Activated T-cell treated with anti-CD3 and anti-CD28 coated beads for 1 hour (primary cell): ENCODE results near the gene CCDC97.
A peak's percentile ranks its signal among the peaks of the same experiment; 100 is the strongest.

ENCODE experiments used
- DNase-seq: peaks from one replicate; pipeline ENCODE4 v3.0.0-alpha.2; 2020; ENCODE audit warnings: low read depth

Gene CCDC97

DNA sequence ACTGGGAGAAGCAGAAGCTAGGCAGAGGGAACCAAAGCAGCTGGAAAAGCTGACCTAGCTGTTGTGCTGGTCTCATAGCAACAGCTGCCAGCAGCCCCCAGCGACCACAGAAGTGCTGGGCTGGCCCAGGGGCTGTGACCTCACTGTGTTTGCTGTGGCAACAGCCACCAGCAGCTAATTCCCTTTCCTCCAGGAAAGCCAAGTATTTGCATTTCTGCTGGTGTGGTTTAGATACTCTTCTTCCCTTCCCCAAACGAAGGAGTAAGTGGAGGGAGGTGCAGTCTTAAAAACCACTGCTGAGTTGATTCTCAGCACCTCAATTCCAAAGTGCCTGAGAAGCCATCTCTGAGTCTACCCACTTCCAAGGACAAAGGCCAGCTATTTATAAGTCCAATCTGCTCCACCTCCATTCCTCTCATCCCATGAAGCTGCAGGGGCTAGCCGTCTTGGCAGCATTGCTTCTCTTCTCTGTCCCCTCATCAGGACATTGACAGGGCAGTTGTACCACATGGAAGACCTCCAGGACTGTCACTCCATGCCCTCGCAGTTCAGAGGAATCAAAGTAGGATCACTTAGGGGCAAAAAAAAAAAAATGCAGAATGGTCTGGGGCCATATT, 11.5 kb upstream of the CCDC97 start:
- no peak for DNase-seq

DNA sequence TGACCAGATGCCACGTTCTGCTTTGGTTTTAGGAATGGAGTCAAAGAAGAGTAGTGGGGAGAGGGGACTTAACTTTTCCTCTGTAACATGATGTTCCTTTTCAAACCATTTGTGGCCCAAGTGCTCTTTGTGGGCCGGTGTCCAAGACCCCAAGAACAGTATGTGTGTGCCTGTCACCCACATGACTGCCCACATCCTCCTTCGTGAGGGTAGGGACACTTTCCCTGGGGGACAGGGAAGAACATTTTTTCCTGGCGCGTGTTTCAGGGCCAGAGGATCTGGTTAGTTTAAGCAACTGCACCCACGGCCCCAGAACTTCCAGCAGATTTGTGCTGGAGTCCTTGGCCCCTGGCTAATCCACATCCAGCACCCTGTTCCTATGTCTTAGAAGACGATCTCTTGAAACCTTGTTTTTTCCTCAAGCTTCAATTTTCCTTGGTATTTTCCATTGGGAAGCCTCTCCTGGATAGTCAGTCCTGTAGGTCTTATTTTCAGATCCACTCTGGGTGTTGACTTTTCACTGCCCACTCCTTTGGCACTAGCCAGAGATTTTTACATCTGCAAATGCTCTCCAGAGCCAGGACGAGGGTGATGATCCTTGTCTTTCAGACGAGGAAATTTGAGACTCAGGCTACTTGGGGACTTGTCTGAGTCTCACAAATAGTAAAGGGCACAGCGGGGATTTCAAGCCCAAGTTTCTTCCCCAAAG, 10.8 kb upstream of the CCDC97 start:
- no peak for DNase-seq

DNA sequence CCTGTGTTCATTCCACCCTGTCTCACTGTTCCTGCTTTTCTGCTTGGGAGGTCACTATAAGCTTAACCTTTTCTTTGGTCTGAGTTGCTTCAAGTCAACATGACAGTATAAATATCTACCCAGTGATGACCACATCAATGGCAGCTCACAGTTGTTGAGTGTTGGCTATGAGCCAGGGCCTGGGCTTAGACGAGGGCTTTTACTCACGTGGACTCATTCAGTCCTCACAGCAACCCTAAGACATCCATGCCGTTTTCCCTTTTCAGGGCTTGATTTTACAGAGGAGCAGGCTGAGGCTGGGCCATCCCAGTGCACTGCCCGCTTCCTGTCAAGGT, 10.2 kb upstream of the CCDC97 start:
- peak; percentile 29 for DNase-seq

DNA sequence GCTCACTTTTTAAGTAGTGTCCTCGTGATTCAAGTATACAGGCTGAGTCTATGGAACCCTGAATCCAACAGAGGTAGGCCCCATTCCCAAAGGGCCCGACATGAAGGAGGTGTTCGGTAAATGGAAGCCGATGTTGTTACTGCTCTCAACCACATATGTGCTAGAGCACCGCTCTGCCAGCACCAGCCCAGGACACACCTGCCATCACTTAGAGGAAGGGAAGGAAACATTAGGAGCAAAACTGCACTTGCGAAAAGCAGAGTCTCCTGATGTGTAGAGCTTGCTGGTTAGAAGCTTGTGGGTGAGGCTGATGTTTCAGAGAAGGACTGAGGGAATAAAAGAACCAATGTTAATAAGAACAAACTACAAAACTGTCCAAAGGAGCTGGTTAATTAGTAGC, 9.4 kb upstream of the CCDC97 start:
- no peak for DNase-seq

DNA sequence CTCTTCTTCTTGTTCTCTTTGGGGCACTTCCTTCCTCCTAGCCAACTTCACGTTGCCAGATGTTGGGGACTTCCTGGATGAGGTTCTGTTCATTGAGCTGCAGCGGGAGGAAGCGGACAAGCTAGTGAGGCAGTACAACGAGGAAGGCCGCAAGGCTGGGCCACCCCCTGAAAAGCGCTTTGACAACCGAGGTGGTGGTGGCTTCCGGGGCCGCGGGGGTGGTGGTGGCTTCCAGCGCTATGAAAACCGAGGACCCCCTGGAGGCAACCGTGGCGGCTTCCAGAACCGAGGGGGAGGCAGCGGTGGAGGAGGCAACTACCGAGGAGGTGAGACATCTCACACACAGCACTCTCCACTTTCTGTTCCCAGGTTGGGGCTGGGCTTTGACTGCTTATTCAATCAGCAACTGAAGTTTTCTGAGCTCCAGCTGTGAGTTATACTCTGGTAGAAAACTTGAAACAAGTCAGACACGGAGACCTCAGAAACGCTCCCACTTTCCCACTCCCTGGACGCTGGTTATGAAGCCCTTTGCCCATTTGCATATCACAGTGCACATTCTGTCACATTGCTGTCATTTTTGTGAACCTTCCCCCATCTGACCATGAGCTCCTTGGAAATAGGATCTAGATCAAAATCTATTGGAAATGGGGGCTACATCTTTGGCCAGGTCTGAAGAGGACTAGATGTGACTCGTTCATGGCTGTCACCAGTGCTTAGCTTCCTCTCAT, 7.2 kb upstream of the CCDC97 start:
- peak; percentile 39 for DNase-seq

DNA sequence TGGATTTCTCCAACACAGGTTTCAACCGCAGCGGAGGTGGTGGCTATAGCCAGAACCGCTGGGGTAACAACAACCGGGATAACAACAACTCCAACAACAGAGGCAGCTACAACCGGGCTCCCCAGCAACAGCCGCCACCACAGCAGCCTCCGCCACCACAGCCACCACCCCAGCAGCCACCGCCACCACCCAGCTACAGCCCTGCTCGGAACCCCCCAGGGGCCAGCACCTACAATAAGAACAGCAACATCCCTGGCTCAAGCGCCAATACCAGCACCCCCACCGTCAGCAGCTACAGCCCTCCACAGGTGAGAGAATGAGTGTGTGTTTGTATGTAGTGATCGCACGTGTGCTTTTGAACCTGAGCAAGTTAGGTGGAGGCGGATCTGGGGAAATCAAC, 6.0 kb upstream of the CCDC97 start:
- DNase-seq = no peak

DNA sequence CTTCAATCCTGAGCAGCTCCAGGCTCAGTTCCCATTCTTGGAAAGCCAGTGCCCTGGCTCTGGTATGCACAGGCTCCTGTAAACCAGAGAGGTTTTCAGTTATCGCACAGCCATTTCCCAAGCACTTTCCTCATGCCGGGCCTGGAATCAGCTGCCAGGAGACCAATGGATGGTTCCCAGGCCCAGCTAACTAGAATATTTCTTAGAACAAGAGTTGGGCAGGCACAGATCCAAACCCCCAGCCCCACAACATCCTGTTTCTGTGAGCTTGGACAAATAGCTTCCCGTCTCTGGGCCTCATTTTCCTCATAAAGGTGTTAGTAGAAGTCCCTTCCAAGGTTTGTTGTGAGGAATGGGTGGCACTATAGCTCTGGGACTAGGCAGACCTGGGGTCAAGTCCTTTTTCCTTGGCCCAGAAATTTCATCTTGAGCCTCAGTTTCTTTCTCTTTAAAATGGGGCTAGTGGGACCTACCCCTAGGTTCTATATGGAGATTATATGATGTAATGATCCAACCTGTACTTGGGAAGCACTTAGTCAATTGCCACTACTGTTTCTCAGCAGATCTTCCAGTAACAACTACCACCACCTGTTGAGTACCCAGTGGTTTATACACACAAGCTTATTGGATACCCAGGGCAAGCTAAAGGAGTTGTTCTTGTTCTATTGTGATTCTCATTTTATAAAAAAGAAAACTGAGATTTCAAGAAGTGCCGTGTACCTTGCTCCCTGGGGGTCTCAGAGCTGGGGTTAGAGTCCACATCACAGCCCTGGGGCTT, 5.1 kb upstream of the CCDC97 start:
- no peak for DNase-seq

DNA sequence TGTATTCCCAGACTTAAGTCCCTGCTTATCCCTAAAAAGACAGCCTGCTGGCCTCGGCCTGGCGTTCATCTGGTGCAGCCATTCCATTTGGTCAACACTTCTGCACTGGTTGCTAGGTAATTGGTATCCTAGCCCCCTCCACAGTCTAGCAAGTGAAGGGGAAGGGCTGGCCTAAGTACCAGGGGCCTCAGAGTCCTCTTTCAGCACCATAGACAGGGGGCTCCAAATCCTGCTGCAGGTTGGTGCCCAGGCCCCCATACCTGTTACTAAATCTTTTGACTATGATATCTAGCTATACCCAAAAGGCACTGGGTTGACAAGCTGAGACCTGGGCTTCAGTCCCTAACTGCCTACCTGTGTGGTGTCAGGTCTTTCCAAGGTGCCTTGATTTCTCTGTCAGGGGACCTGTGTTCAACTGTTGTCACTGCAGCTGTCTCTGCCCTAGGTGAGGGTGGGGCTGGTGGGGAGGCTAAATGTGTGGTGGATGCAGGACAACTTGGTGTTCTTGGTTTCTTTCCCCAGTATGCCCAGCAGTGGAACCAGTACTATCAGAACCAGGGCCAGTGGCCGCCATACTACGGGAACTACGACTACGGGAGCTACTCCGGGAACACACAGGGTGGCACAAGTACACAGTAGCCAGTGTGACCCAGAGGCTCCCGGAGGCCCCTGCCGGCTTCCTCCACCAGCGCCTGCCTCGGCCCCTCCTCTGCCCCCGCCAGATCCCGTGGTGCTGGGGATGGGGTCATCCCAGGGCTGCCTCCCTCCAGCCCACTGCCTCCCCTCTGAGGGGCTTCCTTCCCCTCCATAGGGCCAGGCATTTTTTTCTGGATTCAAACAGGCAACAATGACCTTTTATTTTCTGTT, 3.8 kb upstream of the CCDC97 start:
- no peak for DNase-seq

DNA sequence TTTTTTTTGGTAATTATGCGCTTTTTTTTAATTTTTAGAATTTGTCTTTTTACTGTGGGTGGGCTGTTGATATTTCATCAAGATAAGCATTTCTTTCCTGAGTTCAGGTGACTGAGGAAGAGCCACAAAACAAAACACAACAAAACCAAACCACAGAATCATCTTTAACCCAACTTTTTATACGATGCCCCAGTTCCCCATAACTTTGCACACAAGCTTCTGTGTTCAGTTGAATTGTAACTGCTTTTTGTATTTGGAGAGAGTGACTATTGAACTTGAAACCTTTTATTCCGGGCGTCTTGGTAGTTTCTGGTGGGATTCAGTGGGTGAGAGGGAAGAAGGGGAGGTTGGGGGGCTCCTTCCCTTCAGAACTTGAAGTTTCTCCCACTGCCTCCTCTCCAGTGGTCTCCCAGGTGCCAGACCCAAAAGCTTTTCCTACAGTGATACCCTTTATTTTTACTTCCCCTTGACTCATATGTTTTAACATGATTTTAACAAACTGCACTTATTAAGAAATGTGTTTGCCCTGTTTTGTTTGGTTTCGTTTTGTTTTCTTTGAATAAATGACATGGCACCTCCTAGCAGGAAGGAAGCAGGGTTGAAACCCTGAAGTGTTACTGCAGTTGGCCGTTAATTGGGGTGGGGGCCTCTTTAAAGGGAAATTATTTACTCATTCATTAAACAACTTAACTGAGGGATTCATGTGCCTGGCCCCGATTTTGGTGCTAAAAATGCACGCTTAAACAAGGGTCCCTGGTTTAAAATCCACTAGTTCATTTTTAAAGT, 2.7 kb upstream of the CCDC97 start:
- DNase-seq = no peak

DNA sequence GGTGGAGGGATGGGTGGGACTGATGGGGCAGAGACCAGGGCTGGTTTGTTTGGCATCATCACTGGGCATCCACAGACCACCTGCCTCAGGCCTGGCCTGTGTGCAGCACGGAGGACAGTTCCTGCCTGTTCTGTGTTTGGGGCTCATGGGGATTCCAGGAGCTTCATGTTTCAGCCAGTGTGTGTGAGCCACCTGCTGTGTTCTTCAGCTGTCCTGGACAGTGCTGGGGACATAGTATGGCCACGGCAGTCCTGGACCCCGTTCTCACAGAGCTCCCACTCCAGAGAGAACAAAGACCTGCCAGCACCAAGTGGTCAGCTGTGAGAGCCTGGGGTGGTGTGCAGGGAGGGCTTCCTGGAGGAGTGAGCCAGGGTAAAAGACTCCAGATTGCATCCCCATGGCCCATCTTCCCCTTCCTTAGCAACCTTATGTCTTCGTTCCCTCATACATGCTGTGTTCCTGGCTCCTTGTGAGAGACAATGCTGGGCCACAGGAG, 2.0 kb upstream of the CCDC97 start:
- DNase-seq = no peak

DNA sequence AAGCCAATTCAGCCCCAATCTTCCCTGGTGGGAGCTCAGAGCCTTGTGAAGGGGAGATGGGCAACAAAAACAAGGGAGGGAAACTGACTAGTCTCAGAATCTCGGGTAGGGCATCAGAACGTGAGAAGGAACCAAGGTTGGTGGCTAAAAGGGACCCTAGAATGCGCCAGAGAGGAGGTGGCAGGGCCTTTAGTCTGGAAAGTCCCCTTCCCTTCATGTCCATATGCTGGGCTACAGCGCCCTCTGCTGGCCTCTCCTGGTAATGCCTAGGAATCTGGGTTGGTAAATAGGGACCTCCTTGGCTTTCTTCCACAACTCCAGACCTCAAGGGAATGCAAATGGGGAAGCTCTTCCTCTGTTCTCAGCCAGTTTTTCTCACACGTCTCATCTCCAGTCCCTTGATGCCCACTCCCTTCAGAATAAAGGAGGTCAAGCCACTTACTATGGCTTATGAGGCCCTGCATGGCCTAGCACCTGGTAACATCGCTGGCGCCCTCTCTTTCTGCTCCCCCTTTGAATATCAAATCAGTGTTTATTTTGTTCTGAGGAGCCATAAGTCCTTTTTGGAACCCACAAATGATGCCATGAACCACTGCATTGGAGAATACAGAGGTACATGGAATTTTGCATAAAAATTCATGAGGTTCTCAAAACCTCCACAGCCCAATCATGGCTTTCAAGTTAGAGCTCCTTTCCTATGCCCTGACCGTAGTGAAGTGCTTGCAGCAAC, 1.4 kb upstream of the CCDC97 start:
- peak; percentile 98 for DNase-seq

DNA sequence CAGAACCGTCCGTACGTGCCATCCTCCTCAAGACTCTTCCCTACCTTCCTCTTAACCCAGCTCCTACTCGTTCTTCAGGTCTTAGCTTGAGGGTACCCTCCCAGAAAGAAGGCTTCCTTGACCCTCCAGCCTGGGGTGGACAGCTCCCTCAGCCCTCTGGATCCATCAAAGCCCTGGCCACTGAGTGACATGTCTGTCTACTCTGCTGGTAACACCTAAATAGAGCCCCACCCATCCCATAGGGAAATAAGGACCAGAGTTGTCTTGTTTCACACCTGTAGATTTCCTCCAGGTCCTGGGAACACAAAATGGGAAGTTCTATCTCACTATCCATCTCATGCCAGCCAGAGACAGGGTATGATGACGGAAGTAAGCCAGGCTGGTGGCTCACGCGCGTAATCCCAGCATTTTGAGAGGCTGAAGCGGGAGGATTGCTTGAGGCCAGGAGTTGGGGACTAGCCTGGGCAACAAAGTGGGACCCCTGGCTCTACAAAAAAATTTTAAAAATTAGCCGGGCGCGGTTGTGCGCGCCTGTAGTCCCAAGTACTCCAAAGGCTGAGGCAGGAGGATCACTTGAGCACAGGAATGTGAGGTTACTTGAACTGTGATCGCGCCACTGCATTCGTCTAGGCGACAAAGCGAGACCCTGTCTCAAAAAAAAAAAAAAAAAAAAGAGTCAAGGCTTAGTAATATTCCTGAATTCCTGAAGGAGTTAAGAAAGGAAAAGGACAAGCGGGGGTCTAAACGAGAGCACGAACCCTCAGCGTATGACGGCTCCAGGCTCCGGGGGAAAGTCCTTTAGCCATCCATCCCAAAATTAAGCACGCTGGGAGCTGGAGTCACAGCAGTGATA, 566 bp upstream of the CCDC97 start:
- DNase-seq = no peak

DNA sequence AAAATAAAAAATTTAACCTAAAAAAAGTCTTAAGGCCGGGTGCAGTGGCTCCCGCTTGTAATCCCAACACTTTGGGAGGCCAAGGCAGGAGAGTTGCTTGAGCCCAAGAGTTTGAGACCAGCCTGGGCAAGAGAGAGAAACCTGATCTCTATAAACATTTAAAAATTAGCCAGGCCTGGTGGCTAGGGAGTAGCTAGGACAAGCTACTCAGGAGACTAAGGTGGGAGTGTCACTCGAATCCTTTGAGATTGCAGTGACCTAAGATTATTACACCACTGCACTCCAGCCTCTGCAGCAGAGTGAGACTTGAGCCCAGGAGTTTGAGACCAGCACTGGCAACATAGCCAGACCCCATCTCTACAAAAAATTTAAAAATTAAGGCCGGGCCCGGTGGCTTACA, 1.1 kb downstream of the CCDC97 start:
- no peak for DNase-seq

DNA sequence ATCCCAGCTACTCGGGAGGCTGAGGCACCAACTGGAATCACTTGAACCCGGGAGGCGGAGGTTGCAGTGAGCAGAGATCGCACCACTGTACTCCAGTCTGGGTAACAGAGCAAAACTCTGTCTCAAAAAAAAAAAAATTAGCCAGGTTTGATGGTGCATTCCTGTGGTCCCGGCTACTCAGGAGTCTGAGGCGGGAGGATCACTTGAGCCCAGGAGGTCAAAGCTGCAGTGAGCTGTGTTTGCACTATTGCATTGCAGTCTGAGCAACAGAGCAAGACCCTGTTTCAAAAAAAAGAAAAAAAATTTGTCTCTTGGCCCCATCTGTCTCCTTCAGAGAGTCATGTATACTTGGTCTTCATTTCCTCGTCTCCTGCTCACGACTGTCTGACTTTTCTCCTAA, 1.6 kb downstream of the CCDC97 start:
- DNase-seq = no peak

DNA sequence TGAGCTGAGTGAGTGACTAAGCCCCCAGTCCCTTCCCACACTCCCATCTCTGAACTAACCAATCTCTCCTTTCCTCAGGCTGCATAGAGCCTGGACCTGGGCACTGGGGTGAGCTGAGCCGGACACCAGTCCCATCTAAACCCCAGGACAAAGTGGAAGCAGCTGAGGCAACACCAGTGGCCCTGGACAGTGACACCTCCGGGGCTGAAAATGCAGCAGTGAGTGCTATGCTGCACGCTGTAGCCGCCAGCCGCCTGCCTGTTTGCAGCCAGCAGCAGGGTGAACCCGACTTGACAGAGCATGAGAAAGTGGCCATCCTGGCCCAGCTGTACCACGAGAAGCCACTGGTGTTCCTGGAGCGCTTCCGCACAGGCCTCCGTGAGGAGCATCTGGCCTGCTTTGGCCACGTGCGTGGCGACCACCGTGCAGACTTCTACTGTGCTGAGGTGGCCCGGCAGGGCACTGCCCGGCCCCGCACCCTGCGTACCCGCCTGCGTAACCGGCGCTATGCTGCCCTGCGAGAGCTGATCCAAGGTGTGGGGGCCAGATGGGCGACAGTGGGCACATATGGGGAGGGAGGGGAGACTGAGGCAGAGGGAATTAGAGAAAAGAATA, 6.4 kb downstream of the CCDC97 start:
- DNase-seq = no peak

DNA sequence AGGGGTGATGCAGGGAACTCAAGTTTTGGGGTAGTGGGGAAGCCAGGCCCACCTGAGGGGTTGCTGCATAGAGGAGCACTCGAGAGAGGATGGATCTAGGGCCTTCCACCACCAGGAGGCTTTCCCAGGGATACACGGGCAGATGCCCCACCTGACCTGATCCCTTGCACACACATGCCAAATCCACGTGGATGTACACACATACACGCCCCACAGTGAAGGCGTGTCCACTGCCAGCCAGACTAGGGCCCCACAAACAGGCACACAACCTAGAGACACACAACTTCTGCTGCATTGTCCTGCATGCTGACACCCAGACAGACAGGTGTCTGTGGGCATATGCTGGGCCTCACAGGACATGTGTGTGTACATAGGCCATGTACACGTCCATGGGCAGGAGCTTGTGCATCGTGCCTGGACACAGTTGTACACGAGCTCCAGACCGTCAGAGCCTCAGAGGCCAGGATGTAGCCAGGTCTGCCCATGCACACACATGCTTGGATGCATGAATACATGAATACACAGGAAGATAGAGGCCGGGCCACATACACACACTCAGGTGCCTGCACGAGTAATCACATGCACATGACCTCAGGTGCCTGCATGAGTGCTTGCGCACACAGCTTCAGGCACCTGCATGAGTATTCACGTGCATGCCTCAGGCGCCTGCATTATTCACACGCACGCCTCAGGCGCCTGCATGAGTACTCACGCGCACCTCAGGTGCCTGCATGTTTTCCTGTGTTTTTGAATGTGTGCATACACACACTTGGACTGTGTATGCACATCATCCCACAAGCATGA, 8.9 kb downstream of the CCDC97 start:
- DNase-seq = no peak

DNA sequence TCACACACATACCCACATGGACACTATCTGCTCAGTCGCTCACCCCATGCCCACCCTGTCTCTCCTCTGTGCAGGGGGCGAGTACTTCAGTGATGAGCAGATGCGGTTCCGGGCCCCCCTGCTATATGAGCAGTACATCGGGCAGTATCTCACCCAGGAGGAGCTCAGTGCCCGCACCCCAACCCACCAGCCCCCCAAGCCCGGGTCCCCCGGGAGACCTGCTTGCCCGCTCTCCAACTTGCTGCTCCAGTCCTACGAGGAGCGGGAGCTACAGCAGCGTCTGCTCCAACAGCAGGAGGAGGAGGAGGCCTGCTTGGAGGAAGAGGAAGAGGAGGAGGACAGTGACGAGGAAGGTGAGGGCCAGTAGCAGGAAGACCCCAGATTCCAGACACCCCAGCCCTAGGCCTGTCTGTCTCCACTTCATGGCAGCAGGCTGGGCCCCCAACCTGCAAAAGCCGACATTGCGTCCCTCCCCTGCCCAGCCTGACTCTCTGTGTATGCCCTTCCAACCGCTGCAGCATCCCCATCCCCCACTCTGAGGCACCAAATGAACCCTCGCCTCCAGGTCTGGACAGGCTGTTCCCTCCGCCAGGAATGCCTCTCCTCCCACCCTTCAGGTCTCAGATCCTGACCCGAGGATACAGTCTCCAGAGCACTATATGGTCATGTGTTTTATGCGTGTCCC, 9.7 kb downstream of the CCDC97 start:
- no peak for DNase-seq
